DOHH2 (cell line): ENCODE results near the gene BIRC7.

Experiments
- H3F3A ChIP-seq: fragments of 200-600 bp; sonication (generic), shearing (Covaris generic); 2 replicates; pipeline ENCODE4 v1.6.0; 2016; ENCODE audit warnings: antibody characterized with exemption, mild to moderate bottlenecking; ENCODE audit not compliant: control insufficient read depth, insufficient read depth
- H3K27ac ChIP-seq: fragments of 200-600 bp; sonication (generic); 2 replicates; pipeline ENCODE4 v1.5.1; 2014; ENCODE audit warnings: low read depth, mild to moderate bottlenecking, low read length, moderate library complexity
- H3K27me3 ChIP-seq: fragments of 200-600 bp; sonication (generic); 2 replicates; pipeline ENCODE4 v1.6.1; 2014; ENCODE audit warnings: mild to moderate bottlenecking, low read length, mixed read lengths; ENCODE audit not compliant: control insufficient read depth
- H3K36me3 ChIP-seq: fragments of 200-600 bp; sonication (generic); 2 replicates; pipeline ENCODE4 v1.6.1; 2014; ENCODE audit warnings: mild to moderate bottlenecking, low read length, moderate library complexity, mixed read lengths; ENCODE audit not compliant: control insufficient read depth
- H3K4me1 ChIP-seq: fragments of 200-600 bp; sonication (generic); 2 replicates; pipeline ENCODE4 v1.6.1; 2014; ENCODE audit warnings: mild to moderate bottlenecking, low read length, mixed read lengths; ENCODE audit not compliant: control insufficient read depth
- H3K4me2 ChIP-seq: fragments of 200-600 bp; sonication (generic); 2 replicates; pipeline ENCODE4 v1.6.0; 2014; ENCODE audit warnings: mild to moderate bottlenecking, low read length, moderate library complexity
- H3K4me3 ChIP-seq: fragments of 200-600 bp; sonication (generic); 2 replicates; pipeline ENCODE4 v1.5.1; 2014; ENCODE audit warnings: mild to moderate bottlenecking, low read length, mixed read lengths
- H3K79me2 ChIP-seq: fragments of 200-600 bp; sonication (generic); 2 replicates; pipeline ENCODE4 v1.6.1; 2014; ENCODE audit warnings: mild to moderate bottlenecking, low read length, mixed read lengths; ENCODE audit not compliant: control insufficient read depth
- H3K9me2 ChIP-seq: fragments of 200-600 bp; sonication (generic); replicated peaks from 2 replicates; pipeline ENCODE4 v1.6.1; 2014; ENCODE audit warnings: mild to moderate bottlenecking, low read length, mixed read lengths; ENCODE audit not compliant: control insufficient read depth
- H3K9me3 ChIP-seq: fragments of 200-600 bp; sonication (generic); 2 replicates; pipeline ENCODE4 v1.6.1; 2014; ENCODE audit warnings: antibody characterized with exemption, low read length, mixed read lengths; ENCODE audit not compliant: control insufficient read depth, insufficient read depth
- H4K20me1 ChIP-seq: fragments of 200-600 bp; sonication (generic); 2 replicates; pipeline ENCODE4 v1.6.0; 2014; ENCODE audit warnings: low read depth, mild to moderate bottlenecking, antibody characterized with exemption, low read length, moderate library complexity; ENCODE audit not compliant: control insufficient read depth, insufficient read depth
- CTCF ChIP-seq: fragments of 200-600 bp; sonication (generic); IDR thresholded peaks from one replicate; pipeline ENCODE4 v1.5.1; 2014; ENCODE audit warnings: antibody characterized with exemption, mild to moderate bottlenecking, low read depth, low read length; ENCODE audit not compliant: poor library complexity, severe bottlenecking
- EZH2phosphoT487 ChIP-seq: fragments of 200-600 bp; sonication (generic); IDR thresholded peaks from 2 replicates; pipeline ENCODE4 v1.6.1; 2017; ENCODE audit warnings: borderline replicate concordance, mild to moderate bottlenecking, antibody characterized with exemption, low read length, moderate library complexity, mixed read lengths

BIRC7 gene

GRCh38 chr20:63189322-63189642 is 46.4 kb upstream of the BIRC7 start:
- 0 out of 2 replicates have a peak, but pooled peaks cover 2% of the 10 kb centered on the region for H3K79me2 ChIP-seq
- H3K9me2 ChIP-seq, result no peaks in the 10 kb centered on the region
- no peak overlapping the region for H3K4me2 ChIP-seq
- no peaks in the 10 kb centered on the region for H3K27me3 ChIP-seq
- H3K4me3 ChIP-seq, result no peak overlapping the region
- 0 out of 2 replicates have a peak, but pooled peaks cover 1% of the 10 kb centered on the region for H3K36me3 ChIP-seq
- no peaks in the 10 kb centered on the region for H3F3A ChIP-seq
- no peak overlapping the region for H3K27ac ChIP-seq
- TF ChIP-seq EZH2phosphoT487 (no peak), CTCF (no peak)
- H3K4me1 ChIP-seq, result no peaks in the 10 kb centered on the region
- 0 out of 2 replicates have a peak, but pooled peaks cover 4% of the 10 kb centered on the region for H4K20me1 ChIP-seq
- peaks cover 8% of the 10 kb centered on the region; the same call in 1 of the 2 replicates for H3K9me3 ChIP-seq

- no peak for TF ChIP-seq EZH2phosphoT487
- TF ChIP-seq CTCF, result no peak
- Histone ChIP-seq H4K20me1 (0 out of 2 replicates have a peak, but pooled peaks cover 4% of the 10 kb centered on the region), H3K9me2 (no peaks in the 10 kb centered on the region), H3F3A (no peaks in the 10 kb centered on the region), H3K27ac (no peak overlapping the region), H3K9me3 (peaks cover 8% of the 10 kb centered on the region; the same call in 1 of the 2 replicates), H3K4me3 (no peak overlapping the region), H3K4me1 (no peaks in the 10 kb centered on the region), H3K4me2 (no peak overlapping the region), H3K36me3 (peaks cover 4% of the 10 kb centered on the region), H3K27me3 (no peaks in the 10 kb centered on the region), H3K79me2 (0 out of 2 replicates have a peak, but pooled peaks cover 2% of the 10 kb centered on the region)
Observed at GRCh38 chr20:63189846-63190559, 45.7 kb upstream of the BIRC7 start.

- H3K4me2 ChIP-seq, result no peak overlapping the region
- H3K4me3 ChIP-seq, result no peak overlapping the region
- TF ChIP-seq EZH2phosphoT487 (no peak), CTCF (no peak)
- no peaks in the 10 kb centered on the region for H3K4me1 ChIP-seq
- H3K27me3 ChIP-seq, result no peaks in the 10 kb centered on the region
- no peaks in the 10 kb centered on the region for H3F3A ChIP-seq
- 0 out of 2 replicates have a peak, but pooled peaks cover 4% of the 10 kb centered on the region for H4K20me1 ChIP-seq
- no peaks in the 10 kb centered on the region for H3K9me2 ChIP-seq
- H3K79me2 ChIP-seq, result peaks cover 6% of the 10 kb centered on the region
- H3K27ac ChIP-seq, result no peak overlapping the region
- peaks cover 12% of the 10 kb centered on the region for H3K36me3 ChIP-seq
- H3K9me3 ChIP-seq, result peaks cover 3% of the 10 kb centered on the region; the same call in 1 of the 2 replicates
Observed at GRCh38 chr20:63190828-63191227, 44.9 kb upstream of the BIRC7 start.
